ENCODE measurements around the gene PITPNC1.

The PITPNC1 gene

GRCh38 chr17:67475161-67475937, 98.3 kb downstream of the PITPNC1 start:
- H3K9ac ChIP-seq, result no peak overlapping the region
- no peak overlapping the region for H3K4me3 ChIP-seq (IDR thresholded peaks at IDR 0.05; ENCODE audit: insufficient read depth, low read depth, low read length)
- H4K20me1 ChIP-seq (ENCODE audit: insufficient read depth), result no peaks in the 10 kb centered on the region
- TF ChIP-seq CTCF (conservative IDR thresholded peaks at IDR 0.05; ENCODE audit: low read depth, low read length), result peak; percentile 57
- peaks cover 35% of the 10 kb centered on the region; the same call in 1 of the 2 replicates for H3K79me2 ChIP-seq (ENCODE audit: insufficient read depth, low read depth)
- H3K4me2 ChIP-seq, result no peak overlapping the region
- H3K27ac ChIP-seq, result no peak overlapping the region
- H3K27me3 ChIP-seq (ENCODE audit: insufficient read depth, low read depth), result no peaks in the 10 kb centered on the region
- H3K4me1 ChIP-seq (ENCODE audit: low read depth, poor library complexity, severe bottlenecking), result peaks cover 24% of the 10 kb centered on the region
- H2AFZ ChIP-seq (ENCODE audit: low read depth), result no peak overlapping the region
- H3K36me3 ChIP-seq (ENCODE audit: insufficient read depth), result no peaks in the 10 kb centered on the region

- TF ChIP-seq CTCF (conservative IDR thresholded peaks at IDR 0.05; ENCODE audit: low read depth, low read length), result no peak
- Histone ChIP-seq H3K4me2 (no peak overlapping the region), H3K4me1 (ENCODE audit: low read depth, poor library complexity, severe bottlenecking) (peaks cover 24% of the 10 kb centered on the region), H3K79me2 (ENCODE audit: insufficient read depth, low read depth) (peaks cover 35% of the 10 kb centered on the region; the same call in 1 of the 2 replicates), H4K20me1 (ENCODE audit: insufficient read depth) (no peaks in the 10 kb centered on the region), H3K36me3 (ENCODE audit: insufficient read depth) (no peaks in the 10 kb centered on the region), H3K27ac (no peak overlapping the region), H3K4me3 (IDR thresholded peaks at IDR 0.05; ENCODE audit: insufficient read depth, low read depth, low read length) (no peak overlapping the region), H3K27me3 (ENCODE audit: insufficient read depth, low read depth) (no peaks in the 10 kb centered on the region), H2AFZ (ENCODE audit: low read depth) (no peak overlapping the region), H3K9ac (no peak overlapping the region)
Measured at GRCh38 chr17:67476787-67477335, 99.8 kb downstream of the PITPNC1 start.

GRCh38 chr17:67477687-67478086, 100.6 kb downstream of the PITPNC1 start:
- peaks cover 24% of the 10 kb centered on the region for H3K4me1 ChIP-seq (ENCODE audit: low read depth, poor library complexity, severe bottlenecking)
- no peak overlapping the region for H2AFZ ChIP-seq (ENCODE audit: low read depth)
- no peak for TF ChIP-seq CTCF (conservative IDR thresholded peaks at IDR 0.05; ENCODE audit: low read depth, low read length)
- no peak overlapping the region for H3K27ac ChIP-seq
- no peaks in the 10 kb centered on the region for H4K20me1 ChIP-seq (ENCODE audit: insufficient read depth)
- peaks cover 35% of the 10 kb centered on the region; the same call in 1 of the 2 replicates for H3K79me2 ChIP-seq (ENCODE audit: insufficient read depth, low read depth)
- no peak overlapping the region for H3K4me2 ChIP-seq
- H3K36me3 ChIP-seq (ENCODE audit: insufficient read depth), result no peaks in the 10 kb centered on the region
- no peaks in the 10 kb centered on the region for H3K27me3 ChIP-seq (ENCODE audit: insufficient read depth, low read depth)
- no peak overlapping the region for H3K4me3 ChIP-seq (IDR thresholded peaks at IDR 0.05; ENCODE audit: insufficient read depth, low read depth, low read length)
- H3K9ac ChIP-seq, result no peak overlapping the region

- H3K27ac ChIP-seq, result no peak overlapping the region
- peaks cover 24% of the 10 kb centered on the region for H3K4me1 ChIP-seq (ENCODE audit: low read depth, poor library complexity, severe bottlenecking)
- no peaks in the 10 kb centered on the region for H3K36me3 ChIP-seq (ENCODE audit: insufficient read depth)
- TF ChIP-seq CTCF (conservative IDR thresholded peaks at IDR 0.05; ENCODE audit: low read depth, low read length), result no peak
- no peak overlapping the region for H3K9ac ChIP-seq
- H3K4me2 ChIP-seq, result no peak overlapping the region
- no peaks in the 10 kb centered on the region for H4K20me1 ChIP-seq (ENCODE audit: insufficient read depth)
- no peaks in the 10 kb centered on the region for H3K27me3 ChIP-seq (ENCODE audit: insufficient read depth, low read depth)
- peaks cover 28% of the 10 kb centered on the region; the same call in 1 of the 2 replicates for H3K79me2 ChIP-seq (ENCODE audit: insufficient read depth, low read depth)
- H3K4me3 ChIP-seq (IDR thresholded peaks at IDR 0.05; ENCODE audit: insufficient read depth, low read depth, low read length), result no peak overlapping the region
- no peak overlapping the region for H2AFZ ChIP-seq (ENCODE audit: low read depth)
Measured at GRCh38 chr17:67478401-67479041, 101.4 kb downstream of the PITPNC1 start.
